Naive thymus-derived CD4-positive, alpha-beta T cell (primary cell): ENCODE results near the gene BCAS3. TPM values are rescaled to one million over a fixed set of nuclear protein-coding genes. Genes with fewer than 3 reads are reported as not detected.

ENCODE experiments used
- ATAC-seq: fragments of 150-1000 bp; cut with Tn5 transposase; 2 replicates; pipeline ENCODE4 v1.10.0; 2021; ENCODE audit warnings: mild to moderate bottlenecking, moderate library complexity
- CTCF ChIA-PET: fragments of 350-600 bp; sonication (Branson Sonifier 250); formaldehyde crosslinking; loops from one replicate; lab custom pipeline; 2021; ENCODE audit warnings: antibody characterized with exemption; lab: Charles Lee
- POLR2A ChIA-PET: fragments of 350-600 bp; sonication (Branson Sonifier 250); formaldehyde crosslinking; loops from one replicate; lab custom pipeline; 2021; ENCODE audit warnings: antibody characterized with exemption, inconsistent platforms; lab: Charles Lee
- DNase-seq, 9 donors: peaks; one replicate each; pipeline versions ENCODE4 v3.0.0 to v3.0.0-alpha.2; 2020 to 2022; ENCODE audit warnings: mixed read lengths in 1 of 9
- H3K27ac ChIP-seq: one replicate; pipeline ENCODE4 v1.7.0; 2013; ENCODE audit warnings: mild to moderate bottlenecking, low read depth, low read length, moderate library complexity
- H3K27me3 ChIP-seq, 2 donors: one replicate each; pipeline ENCODE4 v1.7.0; 2013; ENCODE audit warnings: low read length in 2 of 2, mild to moderate bottlenecking in 2 of 2, moderate library complexity in 2 of 2; ENCODE audit not compliant: control insufficient read depth in 2 of 2, insufficient read depth in 2 of 2
- H3K36me3 ChIP-seq, 3 experiments: 1 replicate in 2 of 3; 2 replicates in 1 of 3; pipeline ENCODE4 v1.7.0; 2013; ENCODE audit warnings: low read length in 3 of 3, mild to moderate bottlenecking in 3 of 3, moderate library complexity in 1 of 3; ENCODE audit not compliant: insufficient read depth in 3 of 3, control insufficient read depth in 2 of 3
- H3K4me1 ChIP-seq, 2 donors: one replicate each; pipeline ENCODE4 v1.7.0; 2013; ENCODE audit warnings: low read length in 2 of 2, mild to moderate bottlenecking in 2 of 2, moderate library complexity in 1 of 2; ENCODE audit not compliant: control insufficient read depth in 2 of 2, insufficient read depth in 2 of 2
- H3K4me3 ChIP-seq: 2 replicates; pipeline ENCODE4 v1.7.0; 2013; ENCODE audit warnings: mild to moderate bottlenecking, low read length
- H3K9me3 ChIP-seq, 3 experiments: 1 replicate in 2 of 3; 2 replicates in 1 of 3; pipeline ENCODE4 v1.7.0; 2013; ENCODE audit warnings: low read length in 3 of 3; ENCODE audit not compliant: control insufficient read depth in 2 of 3
- H3K27ac Mint-ChIP-seq, 9 donors: one replicate each; pipeline ENCODE4 v1.8.0; 2020 to 2022; ENCODE audit warnings: mixed read lengths in 9 of 9, mild to moderate bottlenecking in 8 of 9, moderate library complexity in 5 of 9, inconsistent platforms in 2 of 9
- H3K27me3 Mint-ChIP-seq, 5 donors: one replicate each; pipeline ENCODE4 v1.8.0; 2021 to 2022; ENCODE audit warnings: mixed read lengths in 5 of 5, mild to moderate bottlenecking in 1 of 5
- H3K36me3 Mint-ChIP-seq, 5 donors: one replicate each; pipeline ENCODE4 v1.8.0; 2020 to 2022; ENCODE audit warnings: mixed read lengths in 5 of 5, mild to moderate bottlenecking in 3 of 5, inconsistent platforms in 1 of 5
- H3K4me1 Mint-ChIP-seq, 7 donors: one replicate each; pipeline ENCODE4 v1.8.0; 2020 to 2022; ENCODE audit warnings: mixed read lengths in 7 of 7, mild to moderate bottlenecking in 3 of 7, inconsistent platforms in 1 of 7
- H3K4me3 Mint-ChIP-seq, 10 donors: one replicate each; pipeline ENCODE4 v1.8.0; 2020 to 2022; ENCODE audit warnings: mild to moderate bottlenecking in 10 of 10, mixed read lengths in 10 of 10, moderate library complexity in 6 of 10, inconsistent platforms in 2 of 10
- H3K9me3 Mint-ChIP-seq, 11 donors: one replicate each; pipeline ENCODE4 v1.8.0; 2020 to 2022; ENCODE audit warnings: mixed read lengths in 11 of 11, mild to moderate bottlenecking in 4 of 11, inconsistent platforms in 1 of 11, moderate library complexity in 1 of 11
- intact Hi-C, 2 donors: fragments of 100-400 bp; cut with micrococcal nuclease; formaldehyde crosslinking; loops; one replicate each; pipeline ENCODE4 v1.15.1; 2023
- polyA plus RNA-seq, 2 donors: library from polyadenylated mRNA; unstranded; fragments of 300-500 nt; fragmentation: Illumina TruSeq; gene quantifications; one replicate each; pipeline ENCODE4 v1.2.3, GENCODE V29; 2021
- total RNA-seq, 6 experiments: library from RNA in 5 of 6; stranded (reverse) in 5 of 6; gene quantifications; 1 replicate in 5 of 6; 2 replicates in 1 of 6; pipeline ENCODE4 v1.2.3 and lab custom pipeline; 2021 to 2026

The BCAS3 gene
- total and polyA plus RNA-seq, 7 experiments from 2014 or later, result 18.4 to 57.8 (median 37.5) TPM

DNA sequence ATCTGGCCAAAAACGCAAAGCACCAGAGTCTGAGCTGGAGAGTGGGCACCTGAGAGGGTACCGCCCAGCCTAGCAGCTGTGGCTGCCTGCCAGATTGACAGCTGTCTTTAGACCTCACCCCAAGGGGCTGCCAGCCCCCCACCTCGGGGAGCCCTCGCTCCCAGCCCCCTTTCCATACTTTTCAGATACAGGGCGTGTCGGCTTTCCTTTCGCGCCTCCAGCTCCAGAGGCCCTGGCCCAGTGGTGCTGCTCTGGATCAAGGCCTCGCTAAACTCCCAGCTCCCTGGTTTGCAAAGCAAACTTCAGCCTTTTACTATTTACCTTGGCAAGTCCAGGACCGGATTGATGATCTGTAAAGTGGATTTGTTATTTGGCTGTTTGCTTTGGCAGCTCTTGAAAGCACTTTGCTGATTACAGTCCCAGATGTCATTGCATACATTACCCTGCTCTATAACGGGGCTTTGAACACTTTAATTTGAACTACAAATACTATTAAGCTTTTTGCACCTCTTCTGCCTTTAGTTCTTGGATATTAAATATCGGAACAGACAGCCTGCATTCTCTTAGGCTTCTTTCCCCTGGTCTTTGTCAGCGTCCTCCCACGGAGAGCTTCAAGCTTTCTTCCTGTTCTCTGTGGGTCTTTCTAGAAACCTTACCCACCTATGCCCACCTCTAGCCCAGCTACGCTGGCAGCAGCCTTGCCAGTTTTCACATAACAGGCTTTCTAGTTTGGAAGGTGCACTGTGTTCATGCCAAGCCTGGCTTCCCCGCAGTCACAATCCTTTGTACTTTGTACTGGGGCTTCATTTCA lies 658.4 kb downstream of the BCAS3 start:
- POLR2A ChIA-PET, result interaction anchor here (0.6 to 0.7 kb wide), 2 partner anchors 9 to 290 kb away, joined by 3 read pairs; no protein-coding TSS in a partner anchor
- CTCF ChIA-PET, result no interaction called here
- Histone ChIP-seq H3K36me3 (no peaks in the 10 kb centered on the region), H3K9me3 (no peaks in the 10 kb centered on the region), H3K27me3 (no peaks in the 10 kb centered on the region), H3K4me1 (no peaks in the 10 kb centered on the region), H3K27ac (no peak overlapping the region), H3K4me3 (no peak overlapping the region)
- no peak overlapping the region for H3K4me3 Mint-ChIP-seq
- no peaks in the 10 kb centered on the region for H3K9me3 Mint-ChIP-seq
- intact Hi-C loops, result no loop called here
- H3K36me3 Mint-ChIP-seq, result no peaks in the 10 kb centered on the region
- H3K4me1 Mint-ChIP-seq, result peaks cover 0 to 4% (median 0%) of the 10 kb centered on the region in 7 donors
- no peak for ATAC-seq
- H3K27ac Mint-ChIP-seq, result no peak overlapping the region
- no peaks in the 10 kb centered on the region for H3K27me3 Mint-ChIP-seq
- DNase-seq, result no peak

DNA sequence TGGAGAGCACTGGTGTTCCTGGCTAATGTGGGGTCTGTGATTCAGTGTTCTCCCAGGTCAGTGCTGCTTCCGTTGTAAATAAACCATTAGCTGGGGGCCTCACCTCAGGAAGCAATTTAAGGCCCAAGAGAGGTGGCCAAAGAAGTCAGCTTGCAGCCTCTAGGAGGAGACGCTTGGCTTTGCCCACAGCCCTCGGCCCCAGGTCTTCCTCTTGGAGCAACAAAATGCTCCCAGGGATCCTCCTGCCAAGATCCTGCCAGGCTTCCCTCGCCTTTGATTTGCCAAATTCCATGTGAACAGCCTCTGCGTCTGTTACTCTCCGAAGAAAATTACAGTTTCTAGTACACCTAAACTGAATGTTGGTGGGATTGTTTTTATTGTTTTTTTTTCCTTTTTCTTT lies 659.6 kb downstream of the BCAS3 start:
- intact Hi-C loops, result no loop called here
- no peak overlapping the region for H3K27ac Mint-ChIP-seq
- ChIA-PET CTCF (no interaction called here), POLR2A (no interaction called here)
- DNase-seq (no peak), ATAC-seq (no peak)
- H3K9me3 ChIP-seq, result no peaks in the 10 kb centered on the region
- no peak overlapping the region for H3K27ac ChIP-seq
- H3K4me3 Mint-ChIP-seq, result no peak overlapping the region
- no peaks in the 10 kb centered on the region for H3K27me3 Mint-ChIP-seq
- no peaks in the 10 kb centered on the region for H3K27me3 ChIP-seq
- no peaks in the 10 kb centered on the region for H3K9me3 Mint-ChIP-seq
- no peaks in the 10 kb centered on the region for H3K36me3 Mint-ChIP-seq
- H3K4me3 ChIP-seq, result no peak overlapping the region
- no peaks in the 10 kb centered on the region for H3K4me1 ChIP-seq
- no peaks in the 10 kb centered on the region for H3K36me3 ChIP-seq
- H3K4me1 Mint-ChIP-seq, result peaks cover 0 to 4% (median 0%) of the 10 kb centered on the region in 7 donors

DNA sequence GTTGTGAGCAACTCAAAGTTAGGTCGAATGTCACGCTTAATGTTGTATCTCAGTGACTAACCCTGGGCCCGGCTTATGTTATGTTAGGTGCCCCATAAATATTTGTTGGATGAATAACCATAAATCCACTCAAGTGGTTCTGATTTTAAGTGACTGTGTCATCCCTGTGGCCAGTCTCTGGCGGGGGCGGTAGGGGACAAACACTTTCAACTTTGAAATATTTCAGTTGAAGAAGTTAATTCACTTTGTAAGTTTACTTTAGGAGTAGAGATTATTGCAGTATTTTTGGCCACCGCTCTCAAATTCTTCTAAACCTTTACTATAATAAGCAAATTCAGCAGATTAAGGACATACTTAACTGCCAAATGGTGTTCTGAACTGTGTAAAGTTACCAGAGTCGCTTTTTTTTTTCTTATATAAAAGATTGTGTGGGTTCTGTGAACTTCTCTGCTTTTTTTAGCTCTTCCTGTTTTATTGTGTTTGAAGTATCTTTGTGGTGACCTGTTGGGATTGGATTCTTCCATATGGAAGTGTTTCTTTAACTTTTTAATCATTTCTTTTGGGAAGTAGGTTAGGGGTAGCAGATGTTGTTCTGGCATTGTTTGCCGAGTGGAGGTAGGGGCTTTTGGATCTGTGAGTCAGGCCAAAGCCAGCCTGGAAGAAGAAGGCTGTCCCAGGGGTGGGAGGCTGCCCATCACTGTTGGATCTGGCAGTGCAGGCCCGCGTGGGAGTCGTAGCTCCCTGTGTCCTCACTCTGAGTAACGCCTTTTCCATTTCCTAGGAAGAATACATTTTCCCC lies 660.5 kb downstream of the BCAS3 start:
- H3K9me3 Mint-ChIP-seq, result no peaks in the 10 kb centered on the region
- no peak overlapping the region for H3K27ac ChIP-seq
- CTCF ChIA-PET, result no interaction called here
- no peaks in the 10 kb centered on the region for H3K27me3 Mint-ChIP-seq
- no peak overlapping the region for H3K4me3 ChIP-seq
- ATAC-seq (no peak), DNase-seq (no peak)
- intact Hi-C loops, result no loop called here
- peaks cover 0 to 4% (median 0%) of the 10 kb centered on the region in 7 donors for H3K4me1 Mint-ChIP-seq
- H3K9me3 ChIP-seq, result no peaks in the 10 kb centered on the region
- H3K36me3 ChIP-seq, result no peaks in the 10 kb centered on the region
- POLR2A ChIA-PET, result no interaction called here
- no peaks in the 10 kb centered on the region for H3K36me3 Mint-ChIP-seq
- no peaks in the 10 kb centered on the region for H3K4me1 ChIP-seq
- H3K27ac Mint-ChIP-seq, result no peak overlapping the region
- H3K27me3 ChIP-seq, result no peaks in the 10 kb centered on the region
- H3K4me3 Mint-ChIP-seq, result no peak overlapping the region

DNA sequence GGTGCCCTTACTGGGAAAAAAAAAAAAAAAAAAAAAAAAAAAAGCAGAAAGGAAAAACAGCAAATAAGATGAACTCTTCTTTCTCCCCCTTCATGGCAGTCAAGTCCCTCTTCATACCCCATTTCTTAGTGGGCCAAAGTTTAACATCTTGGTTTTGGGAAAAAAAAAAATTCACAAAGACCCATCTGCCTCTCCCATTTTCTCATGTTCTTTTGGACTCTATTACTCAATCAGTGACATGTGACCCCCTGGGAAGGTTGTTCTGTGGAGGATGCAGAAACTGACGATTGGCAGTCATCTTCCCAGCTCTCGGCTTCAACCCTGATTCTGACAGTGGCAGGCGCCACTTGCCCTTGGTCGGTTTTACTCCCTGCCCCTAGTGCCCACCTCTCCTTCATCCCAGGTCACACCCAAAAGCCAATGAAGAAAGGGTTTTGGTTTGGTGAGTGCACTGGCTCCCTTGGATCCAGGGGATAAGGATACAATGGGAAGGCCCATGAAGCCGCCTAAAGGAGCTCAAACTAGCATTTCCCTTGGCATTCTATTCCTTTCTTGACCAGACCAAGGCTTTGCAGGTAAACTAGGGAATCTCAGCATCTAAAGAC lies 661.3 kb downstream of the BCAS3 start:
- Mint-ChIP-seq H3K4me1 (peaks cover 0 to 4% (median 0%) of the 10 kb centered on the region in 7 donors), H3K36me3 (no peaks in the 10 kb centered on the region), H3K27ac (no peak overlapping the region), H3K27me3 (no peaks in the 10 kb centered on the region), H3K9me3 (no peaks in the 10 kb centered on the region), H3K4me3 (no peak overlapping the region)
- ChIA-PET CTCF (no interaction called here), POLR2A (no interaction called here)
- Histone ChIP-seq H3K9me3 (no peaks in the 10 kb centered on the region), H3K27ac (no peak overlapping the region), H3K36me3 (no peaks in the 10 kb centered on the region), H3K4me3 (no peak overlapping the region), H3K4me1 (no peaks in the 10 kb centered on the region), H3K27me3 (no peaks in the 10 kb centered on the region)
- no peak for DNase-seq
- intact Hi-C loops, result no loop called here
- ATAC-seq, result no peak

DNA sequence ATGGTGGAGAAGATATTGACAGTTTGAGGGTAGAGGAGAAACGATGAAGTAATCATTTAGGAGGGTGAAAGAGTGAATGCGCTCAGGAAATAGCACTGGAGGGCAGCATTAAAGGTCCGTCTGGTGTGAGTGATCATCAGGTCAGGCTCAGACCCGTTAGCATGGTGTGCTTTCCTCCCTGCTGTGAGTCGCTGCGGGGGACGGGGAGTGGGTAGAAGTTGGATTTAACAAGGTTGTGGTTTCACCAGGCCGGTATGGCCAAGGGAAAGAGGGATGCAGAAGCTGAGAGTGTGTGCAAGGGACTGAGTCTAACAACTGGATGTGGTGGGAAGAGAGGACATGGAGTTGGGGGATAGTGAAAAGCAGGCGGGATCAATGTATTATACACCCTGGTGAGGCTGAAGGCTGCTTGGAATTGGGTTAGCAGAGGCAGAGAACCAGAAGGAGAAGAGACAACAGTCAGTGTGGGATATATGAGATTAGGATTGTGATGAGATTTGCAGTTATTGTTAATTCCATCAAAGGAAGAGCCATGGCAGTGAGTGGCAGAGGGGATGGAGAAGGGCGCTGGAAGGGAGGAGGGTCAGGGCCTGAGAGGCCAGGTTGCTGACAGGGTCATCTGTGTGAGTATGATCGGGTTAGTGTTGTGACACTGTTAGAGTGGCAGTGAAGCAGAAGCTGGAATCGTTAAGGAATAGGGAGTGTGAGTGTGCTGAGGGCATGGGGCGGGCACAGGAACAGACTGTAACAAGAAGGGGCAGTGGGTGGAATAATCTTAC lies 663.0 kb downstream of the BCAS3 start:
- intact Hi-C loops, result no loop called here
- ChIA-PET CTCF (no interaction called here), POLR2A (no interaction called here)
- Histone ChIP-seq H3K4me1 (no peaks in the 10 kb centered on the region), H3K4me3 (no peak overlapping the region), H3K27ac (no peak overlapping the region), H3K27me3 (no peaks in the 10 kb centered on the region), H3K9me3 (no peaks in the 10 kb centered on the region), H3K36me3 (no peaks in the 10 kb centered on the region)
- Mint-ChIP-seq H3K36me3 (no peaks in the 10 kb centered on the region), H3K27ac (no peak overlapping the region), H3K4me1 (peaks cover 0 to 4% (median 0%) of the 10 kb centered on the region in 7 donors), H3K27me3 (no peaks in the 10 kb centered on the region), H3K4me3 (no peak overlapping the region), H3K9me3 (no peaks in the 10 kb centered on the region)
- ATAC-seq (no peak), DNase-seq (no peak)

DNA sequence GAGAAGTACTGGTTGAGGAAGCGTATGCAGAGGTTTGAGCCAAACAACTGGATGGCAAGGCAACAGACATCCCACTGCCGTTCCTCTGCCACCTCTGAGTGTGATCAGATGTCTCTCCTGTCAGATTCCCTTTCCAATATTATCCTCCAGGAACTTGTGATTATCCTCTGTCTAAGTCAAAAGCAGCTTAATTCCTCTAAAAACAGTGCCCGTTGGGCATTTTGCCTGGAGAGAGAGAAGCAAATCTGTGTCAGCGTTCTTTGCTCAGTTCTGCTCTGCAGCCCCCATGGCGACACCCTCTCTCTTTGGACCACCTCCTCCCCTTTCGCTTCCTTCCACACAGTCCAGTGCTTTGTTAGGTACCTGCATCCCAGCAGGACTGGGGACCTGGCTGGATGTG lies 665.9 kb downstream of the BCAS3 start:
- Histone ChIP-seq H3K4me3 (no peak overlapping the region), H3K9me3 (no peaks in the 10 kb centered on the region), H3K4me1 (no peaks in the 10 kb centered on the region), H3K27me3 (no peaks in the 10 kb centered on the region), H3K36me3 (no peaks in the 10 kb centered on the region), H3K27ac (no peak overlapping the region)
- ChIA-PET CTCF (no interaction called here), POLR2A (no interaction called here)
- H3K4me3 Mint-ChIP-seq, result no peak overlapping the region
- no peak overlapping the region for H3K27ac Mint-ChIP-seq
- no peaks in the 10 kb centered on the region for H3K4me1 Mint-ChIP-seq
- no peaks in the 10 kb centered on the region for H3K36me3 Mint-ChIP-seq
- no peaks in the 10 kb centered on the region for H3K27me3 Mint-ChIP-seq
- ATAC-seq (no peak), DNase-seq (no peak)
- intact Hi-C loops, result no loop called here
- H3K9me3 Mint-ChIP-seq, result no peaks in the 10 kb centered on the region
